RWPE1 (cell line): Measurements from ENCODE around the gene KCNMA1.
A peak's percentile ranks its signal among the peaks of the same experiment; 100 is the strongest.

ENCODE experiments used
- CTCF ChIA-PET: fragments of 350-600 bp; sonication (Branson Sonifier 250); formaldehyde crosslinking; extraction: SDS; loops from one replicate; lab custom pipeline; 2021; lab: Yijun Ruan, JAX
- POLR2A ChIA-PET: fragments of 400-600 bp; formaldehyde crosslinking; extraction: SDS; loops from one replicate; lab custom pipeline; 2020; ENCODE audit warnings: antibody characterized with exemption; ENCODE audit not compliant: low non-redundant PET; lab: Yijun Ruan, JAX
- DNase-seq: peaks from one replicate; pipeline ENCODE4 v3.0.0; 2012; ENCODE audit warnings: low spot score
- H3K27ac ChIP-seq: fragments of 450-650 bp; 2 replicates; pipeline ENCODE4 v1.5.1; 2017
- TF ChIP-seq, protein P1 (sequence below): fragments of 450-650 bp; conservative IDR thresholded peaks from 2 replicates; pipeline ENCODE4 v1.5.1; 2017; ENCODE audit warnings: low read depth, mild to moderate bottlenecking

Gene KCNMA1

DNA sequence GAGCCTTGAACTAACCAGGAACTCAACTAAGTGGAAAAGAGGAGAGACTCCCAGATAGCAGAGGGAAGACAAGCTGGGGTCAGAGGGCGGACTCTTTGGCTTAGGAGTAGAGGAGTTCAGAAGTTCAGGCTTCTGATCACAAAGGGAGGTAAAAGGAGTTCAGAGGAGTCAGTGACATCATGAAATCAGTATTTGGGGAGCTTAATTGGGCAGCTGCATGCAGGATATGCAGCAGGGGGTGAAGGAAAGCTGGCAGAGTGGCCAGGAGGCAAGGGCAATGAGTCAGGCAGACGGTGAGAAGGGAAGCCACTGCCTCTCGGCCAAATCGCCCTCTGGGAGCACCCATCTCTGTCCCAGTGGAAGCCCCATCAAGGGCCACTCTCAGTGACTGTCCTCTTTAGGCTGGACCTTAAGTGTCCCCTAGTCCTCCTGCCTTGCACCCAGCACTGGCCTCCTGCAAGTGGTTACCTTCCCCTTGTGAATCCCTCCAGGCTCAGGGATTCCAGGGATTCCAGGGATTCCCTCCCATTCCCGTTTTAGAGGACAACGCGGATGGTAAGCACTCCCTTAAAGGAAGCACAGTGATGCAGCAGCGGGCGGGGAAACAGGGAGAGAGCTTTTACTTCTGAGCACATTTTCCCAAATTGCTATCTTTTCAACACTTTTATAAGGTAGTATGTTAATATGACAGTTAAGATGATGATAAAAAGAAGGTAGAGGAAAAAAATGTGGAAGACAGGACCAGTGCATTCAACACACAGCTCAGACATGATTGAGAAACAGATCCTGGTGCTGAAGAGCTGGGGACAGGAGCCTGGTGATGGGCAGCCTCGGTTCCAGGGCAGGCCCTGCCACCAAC, 72.6 kb downstream of the KCNMA1 start:
- H3K27ac ChIP-seq: peak overlapping the region; percentile 56
- TF ChIP-seq, protein P1, sequence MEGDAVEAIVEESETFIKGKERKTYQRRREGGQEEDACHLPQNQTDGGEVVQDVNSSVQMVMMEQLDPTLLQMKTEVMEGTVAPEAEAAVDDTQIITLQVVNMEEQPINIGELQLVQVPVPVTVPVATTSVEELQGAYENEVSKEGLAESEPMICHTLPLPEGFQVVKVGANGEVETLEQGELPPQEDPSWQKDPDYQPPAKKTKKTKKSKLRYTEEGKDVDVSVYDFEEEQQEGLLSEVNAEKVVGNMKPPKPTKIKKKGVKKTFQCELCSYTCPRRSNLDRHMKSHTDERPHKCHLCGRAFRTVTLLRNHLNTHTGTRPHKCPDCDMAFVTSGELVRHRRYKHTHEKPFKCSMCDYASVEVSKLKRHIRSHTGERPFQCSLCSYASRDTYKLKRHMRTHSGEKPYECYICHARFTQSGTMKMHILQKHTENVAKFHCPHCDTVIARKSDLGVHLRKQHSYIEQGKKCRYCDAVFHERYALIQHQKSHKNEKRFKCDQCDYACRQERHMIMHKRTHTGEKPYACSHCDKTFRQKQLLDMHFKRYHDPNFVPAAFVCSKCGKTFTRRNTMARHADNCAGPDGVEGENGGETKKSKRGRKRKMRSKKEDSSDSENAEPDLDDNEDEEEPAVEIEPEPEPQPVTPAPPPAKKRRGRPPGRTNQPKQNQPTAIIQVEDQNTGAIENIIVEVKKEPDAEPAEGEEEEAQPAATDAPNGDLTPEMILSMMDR: no peak
- CTCF ChIA-PET: interaction anchor here (0.7 to 1.3 kb wide), 2 partner anchors 20 to 38 kb away, joined by 3 read pairs; no protein-coding TSS in a partner anchor
- POLR2A ChIA-PET: no interaction called here
- peak; percentile 63 for DNase-seq

GRCh38 chr10:77563638-77564270, 73.9 kb downstream of the KCNMA1 start:
- CTCF ChIA-PET: no interaction called here
- TF ChIP-seq, protein P1: no peak
- no peak for DNase-seq
- no peak overlapping the region for H3K27ac ChIP-seq
- POLR2A ChIA-PET: no interaction called here

DNA sequence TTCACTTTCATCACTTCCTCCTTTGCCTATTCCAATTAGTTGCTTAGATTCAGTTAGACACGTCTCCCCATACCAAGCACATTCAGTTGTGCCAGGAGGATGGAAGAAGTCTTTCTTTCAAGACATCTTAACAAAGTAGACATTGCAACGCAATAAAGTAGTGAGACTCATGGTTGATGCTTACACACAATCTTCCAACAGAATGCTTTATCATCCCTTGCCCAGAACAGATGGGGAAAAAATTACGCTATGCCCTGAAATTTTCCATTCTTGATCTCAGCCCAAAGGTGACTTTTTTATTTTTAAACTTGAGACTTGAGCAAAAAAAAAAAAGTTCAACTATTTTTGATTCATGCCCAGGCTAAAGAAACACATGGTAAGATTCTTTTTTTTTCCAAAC, 74.9 kb downstream of the KCNMA1 start:
- CTCF ChIA-PET: no interaction called here
- POLR2A ChIA-PET: no interaction called here
- H3K27ac ChIP-seq: no peak overlapping the region
- TF ChIP-seq, protein P1: no peak
- no peak for DNase-seq

DNA sequence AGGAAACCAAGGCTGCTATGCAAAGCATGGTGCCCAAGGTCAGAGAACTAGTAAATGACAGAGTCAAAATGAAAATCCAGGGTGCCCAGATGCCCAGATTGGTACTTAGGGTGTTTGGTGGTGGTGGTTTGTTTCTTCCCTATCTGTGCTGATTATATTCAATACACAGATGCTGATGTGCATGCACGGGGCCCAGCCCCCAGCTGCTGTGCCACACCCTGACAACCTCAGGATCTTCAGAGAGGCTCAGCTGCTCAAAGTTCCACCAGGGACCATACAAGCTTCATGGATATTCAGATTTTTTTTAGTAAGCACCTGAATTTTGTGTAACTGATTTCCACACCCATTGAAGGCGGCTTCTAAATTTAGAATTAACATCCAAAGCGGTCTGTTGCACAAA, 75.6 kb downstream of the KCNMA1 start:
- no peak overlapping the region for H3K27ac ChIP-seq
- CTCF ChIA-PET: no interaction called here
- POLR2A ChIA-PET: no interaction called here
- no peak for DNase-seq
- TF ChIP-seq, protein P1: no peak

DNA sequence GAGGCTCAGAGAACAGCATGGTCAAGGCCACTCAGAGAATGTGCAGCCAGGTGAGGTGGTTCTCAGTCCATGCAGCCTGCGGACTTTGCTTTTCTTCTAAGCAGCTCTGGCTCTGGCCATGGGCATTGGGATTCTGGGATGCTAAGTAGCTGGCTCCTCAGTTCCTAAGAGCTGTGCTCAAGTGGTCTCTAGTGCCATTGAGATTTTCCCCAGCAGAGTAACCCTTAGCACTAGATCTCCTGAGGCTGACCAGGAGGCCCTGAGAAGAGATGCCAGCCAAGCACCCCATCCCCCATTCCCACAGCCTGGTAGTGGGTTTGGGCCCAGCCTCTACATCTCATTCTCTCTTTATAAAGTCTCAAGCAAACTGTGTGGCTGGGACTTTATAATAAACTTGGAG, 77.1 kb downstream of the KCNMA1 start:
- no peak overlapping the region for H3K27ac ChIP-seq
- ChIA-PET POLR2A (no interaction called here), CTCF (no interaction called here)
- no peak for DNase-seq
- TF ChIP-seq, protein P1: no peak

DNA sequence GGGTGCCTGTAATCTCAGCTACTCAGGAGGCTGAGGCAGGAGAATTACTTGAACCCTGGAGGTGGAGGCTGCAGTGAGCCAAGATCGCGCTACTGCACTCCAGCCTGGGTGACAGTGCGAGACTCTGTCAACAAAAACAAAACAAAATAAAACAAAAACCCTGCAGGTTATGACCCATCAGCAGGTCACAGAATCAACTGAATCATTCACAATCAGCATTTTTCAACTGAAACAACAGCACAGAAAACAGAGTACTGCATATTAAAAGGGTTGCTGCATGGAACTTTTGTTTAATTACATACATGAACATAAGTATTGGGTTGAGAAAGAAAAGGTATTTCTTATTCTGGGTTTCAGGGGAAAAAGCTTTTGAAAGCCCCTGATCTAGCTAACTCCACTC, 77.6 kb downstream of the KCNMA1 start:
- TF ChIP-seq, protein P1: no peak
- no peak for DNase-seq
- POLR2A ChIA-PET: no interaction called here
- H3K27ac ChIP-seq: no peak overlapping the region
- CTCF ChIA-PET: interaction anchor here (0.7 kb wide), 1 partner anchor 22 kb away, joined by 4 read pairs; no protein-coding TSS in a partner anchor
